Natural killer cell (primary cell): ENCODE results near the gene BHLHA15. TPM values are rescaled to one million over a fixed set of nuclear protein-coding genes. Genes with fewer than 3 reads are reported as not detected.

Experiments
- ATAC-seq, 3 donors: fragments of 150-1000 bp in 2 of 3; fragments of 200-7000 bp in 1 of 3; cut with Tn5 transposase; 1 replicate in 1 of 3; 2 replicates in 2 of 3; pipeline ENCODE4 v1.10.0; 2021; ENCODE audit warnings: mild to moderate bottlenecking in 2 of 3, moderate library complexity in 2 of 3
- DNase-seq, 2 donors: peaks; one replicate each; pipeline versions ENCODE4 v3.0.0 to v3.0.0-alpha.2; 2013 to 2021; ENCODE audit warnings: mixed read lengths in 1 of 2
- H3K27ac ChIP-seq: one replicate; pipeline ENCODE4 v1.5.1; 2013; ENCODE audit warnings: mild to moderate bottlenecking, low read length
- H3K27me3 ChIP-seq: one replicate; pipeline ENCODE4 v1.6.1; 2013; ENCODE audit warnings: low read length; ENCODE audit not compliant: control insufficient read depth, insufficient read depth
- H3K36me3 ChIP-seq: one replicate; pipeline ENCODE4 v1.6.1; 2013; ENCODE audit warnings: low read length; ENCODE audit not compliant: control insufficient read depth, insufficient read depth
- H3K4me1 ChIP-seq: one replicate; pipeline ENCODE4 v1.6.1; 2013; ENCODE audit warnings: low read length; ENCODE audit not compliant: control insufficient read depth, insufficient read depth
- H3K4me3 ChIP-seq: one replicate; pipeline ENCODE4 v1.5.1; 2013; ENCODE audit warnings: low read length
- H3K9me3 ChIP-seq: one replicate; pipeline ENCODE4 v1.6.1; 2013; ENCODE audit warnings: low read length; ENCODE audit not compliant: control insufficient read depth, insufficient read depth
- H3K27ac Mint-ChIP-seq, 2 donors: one replicate each; pipeline ENCODE4 v1.8.0; 2022; ENCODE audit warnings: mild to moderate bottlenecking in 2 of 2, mixed read lengths in 2 of 2, moderate library complexity in 1 of 2
- H3K27me3 Mint-ChIP-seq, 2 donors: one replicate each; pipeline ENCODE4 v1.8.0; 2022; ENCODE audit warnings: low read depth in 2 of 2, mixed read lengths in 2 of 2
- H3K36me3 Mint-ChIP-seq: one replicate; pipeline ENCODE4 v1.8.0; 2022; ENCODE audit warnings: mixed read lengths
- H3K4me1 Mint-ChIP-seq, 2 donors: one replicate each; pipeline ENCODE4 v1.8.0; 2022; ENCODE audit warnings: mixed read lengths in 2 of 2
- H3K4me3 Mint-ChIP-seq: one replicate; pipeline ENCODE4 v1.8.0; 2022; ENCODE audit warnings: mild to moderate bottlenecking, moderate library complexity, mixed read lengths
- H3K9me3 Mint-ChIP-seq, 2 donors: one replicate each; pipeline ENCODE4 v1.8.0; 2022; ENCODE audit warnings: mixed read lengths in 2 of 2
- WGBS: methylation state at CpG from one replicate; pipeline ENCODE4 v1.1.7; 2013; ENCODE audit warnings: missing lambda C conversion rate; ENCODE audit not compliant: insufficient coverage; 5-methylcytosine and 5-hydroxymethylcytosine counted together
- intact Hi-C: fragments of 100-400 bp; cut with micrococcal nuclease; formaldehyde crosslinking; loops from one replicate; pipeline ENCODE4 v1.14.2; 2022
- total RNA-seq, 4 donors: library from RNA; stranded (reverse); fragments of 120-200 nt in 1 of 4; gene quantifications; one replicate each; pipeline versions ENCODE4 v1.2.3 to v1.2.4, GENCODE V29; 2013 to 2022
- TF ChIP-seq, protein P1 (sequence below): fragments of 200-600 bp; IDR thresholded peaks from one replicate; pipeline ENCODE4 v1.8.0; 2022; ENCODE audit warnings: antibody characterized with exemption

Gene BHLHA15
- total RNA-seq, 3 donors from 2014 or later (not counting 1 experiment from before 2014, with no cell fraction given): 3.3 TPM; not detected in 2

- 90% methylated on average over 18 of the region's 19 CpGs for WGBS
- H3K4me3 Mint-ChIP-seq: no peak overlapping the region
- H3K9me3 Mint-ChIP-seq: no peaks in the 10 kb centered on the region
- no peak overlapping the region for H3K27ac ChIP-seq
- intact Hi-C loops: no loop called here
- H3K27me3 Mint-ChIP-seq: no peaks in the 10 kb centered on the region
- TF ChIP-seq, protein P1, sequence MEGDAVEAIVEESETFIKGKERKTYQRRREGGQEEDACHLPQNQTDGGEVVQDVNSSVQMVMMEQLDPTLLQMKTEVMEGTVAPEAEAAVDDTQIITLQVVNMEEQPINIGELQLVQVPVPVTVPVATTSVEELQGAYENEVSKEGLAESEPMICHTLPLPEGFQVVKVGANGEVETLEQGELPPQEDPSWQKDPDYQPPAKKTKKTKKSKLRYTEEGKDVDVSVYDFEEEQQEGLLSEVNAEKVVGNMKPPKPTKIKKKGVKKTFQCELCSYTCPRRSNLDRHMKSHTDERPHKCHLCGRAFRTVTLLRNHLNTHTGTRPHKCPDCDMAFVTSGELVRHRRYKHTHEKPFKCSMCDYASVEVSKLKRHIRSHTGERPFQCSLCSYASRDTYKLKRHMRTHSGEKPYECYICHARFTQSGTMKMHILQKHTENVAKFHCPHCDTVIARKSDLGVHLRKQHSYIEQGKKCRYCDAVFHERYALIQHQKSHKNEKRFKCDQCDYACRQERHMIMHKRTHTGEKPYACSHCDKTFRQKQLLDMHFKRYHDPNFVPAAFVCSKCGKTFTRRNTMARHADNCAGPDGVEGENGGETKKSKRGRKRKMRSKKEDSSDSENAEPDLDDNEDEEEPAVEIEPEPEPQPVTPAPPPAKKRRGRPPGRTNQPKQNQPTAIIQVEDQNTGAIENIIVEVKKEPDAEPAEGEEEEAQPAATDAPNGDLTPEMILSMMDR: peak; percentile 45
- no peaks in the 10 kb centered on the region for H3K9me3 ChIP-seq
- H3K27ac Mint-ChIP-seq: no peak overlapping the region
- no peaks in the 10 kb centered on the region for H3K4me1 ChIP-seq
- H3K4me3 ChIP-seq: no peak overlapping the region
- DNase-seq (peak in 1 of 2 donors; percentile 51), ATAC-seq (peak in 1 of 3 donors; percentile 26)
- no peaks in the 10 kb centered on the region for H3K4me1 Mint-ChIP-seq
- peaks cover 38% of the 10 kb centered on the region for H3K36me3 ChIP-seq
- H3K27me3 ChIP-seq: no peaks in the 10 kb centered on the region
- H3K36me3 Mint-ChIP-seq: no peaks in the 10 kb centered on the region
These were observed 29.9 kb downstream of the BHLHA15 start for GRCh38 chr7:98240961-98241673.

DNA sequence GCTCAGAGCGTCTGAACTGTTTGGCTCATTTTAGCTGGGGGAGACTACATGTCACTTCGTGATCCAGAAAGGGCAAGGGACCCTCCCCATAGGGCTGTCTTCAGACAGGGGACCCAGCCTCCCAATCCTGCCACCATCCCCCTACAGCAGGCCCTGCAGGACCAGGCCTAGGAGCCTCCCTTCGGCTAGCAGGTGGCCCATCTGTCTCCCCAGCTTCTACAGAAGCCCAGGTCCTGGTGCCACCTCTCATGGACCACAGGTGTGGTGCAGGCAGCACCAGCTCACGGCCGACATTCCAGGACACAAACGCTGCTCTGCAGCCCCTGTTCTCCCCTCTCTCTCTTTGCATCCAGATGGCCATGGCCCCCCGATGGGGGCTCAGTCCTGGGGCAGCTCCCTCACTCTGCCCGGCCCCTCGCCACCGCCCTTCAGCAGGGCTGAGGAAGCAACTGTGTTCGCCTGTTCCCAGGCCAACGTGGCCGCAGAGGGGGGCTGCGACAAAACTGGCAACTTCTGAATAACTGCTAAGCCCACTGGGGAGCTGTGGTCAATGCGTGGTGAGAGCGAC lies 30.5 kb downstream of the BHLHA15 start:
- H3K4me3 ChIP-seq: no peak overlapping the region
- no peaks in the 10 kb centered on the region for H3K27me3 Mint-ChIP-seq
- no peaks in the 10 kb centered on the region for H3K27me3 ChIP-seq
- H3K27ac ChIP-seq: no peak overlapping the region
- H3K27ac Mint-ChIP-seq: no peak overlapping the region
- H3K36me3 Mint-ChIP-seq: no peaks in the 10 kb centered on the region
- no peak for DNase-seq
- no peaks in the 10 kb centered on the region for H3K9me3 ChIP-seq
- H3K4me3 Mint-ChIP-seq: no peak overlapping the region
- intact Hi-C loops: no loop called here
- peaks cover 35% of the 10 kb centered on the region for H3K36me3 ChIP-seq
- TF ChIP-seq, protein P1: no peak
- H3K4me1 Mint-ChIP-seq: no peaks in the 10 kb centered on the region
- ATAC-seq: no peak
- no peaks in the 10 kb centered on the region for H3K9me3 Mint-ChIP-seq
- WGBS: 94% methylated on average over 16 of the region's 16 CpGs
- no peaks in the 10 kb centered on the region for H3K4me1 ChIP-seq

DNA sequence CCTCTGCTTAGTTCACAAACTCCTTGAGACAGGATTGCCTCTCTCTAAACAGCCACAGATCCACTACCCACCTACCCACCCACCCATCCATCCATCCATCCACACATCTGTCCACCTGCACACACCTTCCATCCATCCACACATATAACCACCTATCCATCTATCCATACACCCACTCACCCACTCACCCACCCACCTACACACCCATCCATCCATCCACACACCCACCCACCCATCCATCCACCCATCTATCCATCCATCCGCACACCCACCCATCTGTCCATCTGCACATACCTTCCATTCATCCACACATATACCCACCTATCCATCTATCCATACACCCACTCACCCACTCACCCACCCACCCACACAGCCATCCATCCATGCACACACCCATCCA lies 31.1 kb downstream of the BHLHA15 start:
- peaks cover 35% of the 10 kb centered on the region for H3K36me3 ChIP-seq
- H3K4me1 ChIP-seq: no peaks in the 10 kb centered on the region
- H3K4me3 ChIP-seq: no peak overlapping the region
- no peak overlapping the region for H3K27ac ChIP-seq
- no peak overlapping the region for H3K4me3 Mint-ChIP-seq
- H3K27ac Mint-ChIP-seq: no peak overlapping the region
- DNase-seq: no peak
- 88% methylated on average over 1 of the region's 1 CpG for WGBS
- no peaks in the 10 kb centered on the region for H3K9me3 ChIP-seq
- no peaks in the 10 kb centered on the region for H3K4me1 Mint-ChIP-seq
- ATAC-seq: no peak
- no peaks in the 10 kb centered on the region for H3K36me3 Mint-ChIP-seq
- TF ChIP-seq, protein P1: no peak
- no peaks in the 10 kb centered on the region for H3K27me3 ChIP-seq
- H3K9me3 Mint-ChIP-seq: no peaks in the 10 kb centered on the region
- intact Hi-C loops: no loop called here
- no peaks in the 10 kb centered on the region for H3K27me3 Mint-ChIP-seq
